ENCODE results near the gene BRD9. TPM values are rescaled to one million over a fixed set of nuclear protein-coding genes. Genes with fewer than 3 reads are reported as not detected.

BRD9 gene
- total and polyA plus RNA-seq, 2 of the 13 experiments (the other 11 are each of a cell fraction or from before 2014, with no cell fraction given), result 5.2 to 22.9 TPM

DNA sequence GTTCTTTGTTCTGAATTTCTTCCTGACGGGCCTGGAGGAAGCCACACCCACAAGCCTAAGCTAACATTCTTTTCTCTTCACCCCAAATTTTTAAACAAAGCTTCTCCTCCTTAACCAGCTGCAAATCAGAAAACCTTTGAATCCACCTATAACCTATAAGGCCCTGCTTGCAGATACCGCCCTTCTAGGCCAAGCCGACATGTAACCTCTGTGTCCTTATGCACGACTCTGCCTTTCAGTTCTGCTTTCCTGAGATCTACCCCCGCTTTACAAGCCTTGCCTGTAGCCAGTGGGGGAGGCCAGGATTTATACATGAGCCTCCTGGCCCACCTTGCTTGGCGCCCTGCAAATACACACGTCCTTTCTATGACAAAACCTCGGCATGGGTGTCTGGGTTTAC is 19.3 kb downstream of the BRD9 start:
- ATAC-seq, result no peak
- no peak overlapping the region for H3K4me2 ChIP-seq (ENCODE audit: low read depth, low read length)
- H3K4me3 ChIP-seq (replicated peaks in 1 of 3; ENCODE audit: insufficient read depth in 1 of 3, low read depth in 2 of 3, low read length in 3 of 3), result no peak overlapping the region
- H3K27ac ChIP-seq (ENCODE audit: extremely low read length, insufficient read depth, low read length), result no peak overlapping the region
- in situ Hi-C loops (cut with HindIII; ENCODE audit: extremely low pct_ligation_motif_present, low pct_unique_long_range_greater_than_20kb), result no loop called here
- peaks cover 34 to 90% of the 10 kb centered on the region in 2 experiments for H3K36me3 ChIP-seq (replicated peaks in 1 of 2; ENCODE audit: control insufficient read depth in 1 of 2, insufficient read depth in 2 of 2, low read length in 2 of 2)
- H2AFZ ChIP-seq (ENCODE audit: low read length), result no peak overlapping the region
- no peaks in the 10 kb centered on the region for H4K20me1 ChIP-seq (ENCODE audit: insufficient read depth, low read length)
- intact Hi-C loops (cut with micrococcal nuclease; ENCODE audit: unreplicated experiment), result no loop called here
- TF ChIP-seq IRX3 (CRISPR knock-in tag; IDR thresholded peaks at IDR 0.05; ENCODE audit: borderline replicate concordance, low read depth) (no peak), ZNF496 (CRISPR knock-in tag; IDR thresholded peaks at IDR 0.05; ENCODE audit: insufficient replicate concordance) (no peak), ZNF550 (CRISPR knock-in tag; IDR thresholded peaks at IDR 0.05; ENCODE audit: borderline replicate concordance) (no peak), ZNF317 (CRISPR knock-in tag; IDR thresholded peaks at IDR 0.05) (no peak), TP53 (CRISPR knock-in tag; conservative IDR thresholded peaks at IDR 0.05) (no peak), ZNF180 (CRISPR knock-in tag; IDR thresholded peaks at IDR 0.05; ENCODE audit: borderline replicate concordance, low read depth) (no peak), MYC (CRISPR knock-in tag; IDR thresholded peaks at IDR 0.05; ENCODE audit: borderline replicate concordance) (no peak), ZNF547 (CRISPR knock-in tag; IDR thresholded peaks at IDR 0.05) (no peak), ZNF766 (CRISPR knock-in tag; IDR thresholded peaks at IDR 0.05; ENCODE audit: borderline replicate concordance) (no peak)
- TF ChIP-seq, protein P1, sequence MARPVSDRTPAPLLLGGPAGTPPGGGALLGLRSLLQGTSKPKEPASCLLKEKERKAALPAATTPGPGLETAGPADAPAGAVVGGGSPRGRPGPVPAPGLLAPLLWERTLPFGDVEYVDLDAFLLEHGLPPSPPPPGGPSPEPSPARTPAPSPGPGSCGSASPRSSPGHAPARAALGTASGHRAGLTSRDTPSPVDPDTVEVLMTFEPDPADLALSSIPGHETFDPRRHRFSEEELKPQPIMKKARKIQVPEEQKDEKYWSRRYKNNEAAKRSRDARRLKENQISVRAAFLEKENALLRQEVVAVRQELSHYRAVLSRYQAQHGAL (CRISPR knock-in tag; IDR thresholded peaks at IDR 0.05; ENCODE audit: not compliant biosample characterization), result no peak
- ChIA-PET POLR2A (no interaction called here), CTCF (ENCODE audit: low intra/inter-chr PET ratio, low total read pairs) (no interaction called here)
- no peaks in the 10 kb centered on the region for H3K27me3 ChIP-seq (ENCODE audit: control insufficient read depth in 1 of 2, insufficient read depth in 2 of 2, low read length in 2 of 2)
- no peaks in the 10 kb centered on the region for H3K79me2 ChIP-seq (ENCODE audit: insufficient read depth, low read length)
- H3K4me1 ChIP-seq (ENCODE audit: insufficient read depth, low read length), result no peaks in the 10 kb centered on the region
- no peak for FAIRE-seq
- H3K9ac ChIP-seq (ENCODE audit: insufficient read depth, low read depth, low read length), result no peak overlapping the region
- no peaks in the 10 kb centered on the region for H3K9me3 ChIP-seq (ENCODE audit: low read length)
- no peak for DNase-seq (ENCODE audit: low spot score)
- no TSS peak for BruUV-seq (replicated peaks)
- WGBS (ENCODE audit: low lambda C conversion rate), result 94% methylated on average over 8 of the region's 8 CpGs

Data from HepG2 (cell line).